ENCODE results near the gene RNF215.

RNF215 gene

GRCh38 chr22:30383061-30383460, 4.2 kb downstream of the RNF215 start:
- no peak overlapping the region for H3K27ac ChIP-seq (replicated peaks)
- no peak for TF ChIP-seq GABPA (IDR thresholded peaks at IDR 0.05; ENCODE audit: low read depth)
- TF ChIP-seq POLR2AphosphoS5 (IDR thresholded peaks at IDR 0.05; ENCODE audit: low read depth), result no peak
- TF ChIP-seq, protein P1, sequence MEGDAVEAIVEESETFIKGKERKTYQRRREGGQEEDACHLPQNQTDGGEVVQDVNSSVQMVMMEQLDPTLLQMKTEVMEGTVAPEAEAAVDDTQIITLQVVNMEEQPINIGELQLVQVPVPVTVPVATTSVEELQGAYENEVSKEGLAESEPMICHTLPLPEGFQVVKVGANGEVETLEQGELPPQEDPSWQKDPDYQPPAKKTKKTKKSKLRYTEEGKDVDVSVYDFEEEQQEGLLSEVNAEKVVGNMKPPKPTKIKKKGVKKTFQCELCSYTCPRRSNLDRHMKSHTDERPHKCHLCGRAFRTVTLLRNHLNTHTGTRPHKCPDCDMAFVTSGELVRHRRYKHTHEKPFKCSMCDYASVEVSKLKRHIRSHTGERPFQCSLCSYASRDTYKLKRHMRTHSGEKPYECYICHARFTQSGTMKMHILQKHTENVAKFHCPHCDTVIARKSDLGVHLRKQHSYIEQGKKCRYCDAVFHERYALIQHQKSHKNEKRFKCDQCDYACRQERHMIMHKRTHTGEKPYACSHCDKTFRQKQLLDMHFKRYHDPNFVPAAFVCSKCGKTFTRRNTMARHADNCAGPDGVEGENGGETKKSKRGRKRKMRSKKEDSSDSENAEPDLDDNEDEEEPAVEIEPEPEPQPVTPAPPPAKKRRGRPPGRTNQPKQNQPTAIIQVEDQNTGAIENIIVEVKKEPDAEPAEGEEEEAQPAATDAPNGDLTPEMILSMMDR (IDR thresholded peaks at IDR 0.05; ENCODE audit: insufficient read depth, low read length), result no peak
- no peak for TF ChIP-seq SPI1 (IDR thresholded peaks at IDR 0.05; ENCODE audit: borderline replicate concordance, low read depth)
- TF ChIP-seq REST (IDR thresholded peaks at IDR 0.05; ENCODE audit: insufficient replicate concordance, low read depth), result no peak

DNA sequence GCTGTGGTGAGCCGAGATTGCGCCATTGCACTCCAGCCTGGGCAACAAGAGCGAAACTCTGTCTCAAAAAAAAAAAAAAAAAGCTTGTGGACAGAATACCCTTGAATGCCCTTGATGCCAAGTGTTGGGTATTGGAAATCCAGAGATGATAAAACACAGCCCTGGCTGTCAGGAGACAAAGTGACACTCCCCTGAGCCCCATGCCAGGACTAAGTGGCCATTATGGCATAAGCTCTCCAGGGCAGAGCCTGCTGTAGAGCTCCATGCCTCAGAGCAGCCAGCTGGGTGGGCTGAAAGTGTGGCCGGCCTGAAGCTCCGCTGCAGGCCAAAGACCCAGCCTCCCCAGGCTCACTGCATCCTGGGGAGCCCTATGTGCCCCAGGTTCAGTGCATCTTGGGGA, 4.9 kb downstream of the RNF215 start:
- Histone ChIP-seq H3K27me3 (ENCODE audit: insufficient read depth, poor library complexity, severe bottlenecking) (no peaks in the 10 kb centered on the region), H3K4me3 (replicated peaks; ENCODE audit: insufficient read depth, low read length) (no peak overlapping the region), H3K27ac (replicated peaks) (no peak overlapping the region)
- no peak for DNase-seq (ENCODE audit: low read depth in 1 of 2, low spot score in 1 of 2)
- TF ChIP-seq SPI1 (IDR thresholded peaks at IDR 0.05; ENCODE audit: borderline replicate concordance, low read depth) (no peak), GABPA (IDR thresholded peaks at IDR 0.05; ENCODE audit: low read depth) (no peak), REST (IDR thresholded peaks at IDR 0.05; ENCODE audit: insufficient replicate concordance, low read depth) (no peak), POLR2AphosphoS5 (IDR thresholded peaks at IDR 0.05; ENCODE audit: low read depth) (no peak)
- TF ChIP-seq, protein P1 (IDR thresholded peaks at IDR 0.05; ENCODE audit: insufficient read depth, low read length), result no peak

More at GRCh38 chr22:30383061-30383460, 4.2 kb downstream of the RNF215 start:
- Histone ChIP-seq H3K4me3 (replicated peaks; ENCODE audit: insufficient read depth, low read length) (no peak overlapping the region), H3K27me3 (ENCODE audit: insufficient read depth, poor library complexity, severe bottlenecking) (no peaks in the 10 kb centered on the region)
- no peak for DNase-seq (ENCODE audit: low read depth in 1 of 2, low spot score in 1 of 2)

- Histone ChIP-seq H3K27me3 (ENCODE audit: insufficient read depth, poor library complexity, severe bottlenecking) (no peaks in the 10 kb centered on the region), H3K27ac (replicated peaks) (no peak overlapping the region), H3K4me3 (replicated peaks; ENCODE audit: insufficient read depth, low read length) (no peak overlapping the region)
- TF ChIP-seq, protein P1 (IDR thresholded peaks at IDR 0.05; ENCODE audit: insufficient read depth, low read length), result no peak
- DNase-seq (ENCODE audit: low read depth in 1 of 2, low spot score in 1 of 2), result no peak
Observed at GRCh38 chr22:30381264-30381663, 5.9 kb downstream of the RNF215 start.

DNA sequence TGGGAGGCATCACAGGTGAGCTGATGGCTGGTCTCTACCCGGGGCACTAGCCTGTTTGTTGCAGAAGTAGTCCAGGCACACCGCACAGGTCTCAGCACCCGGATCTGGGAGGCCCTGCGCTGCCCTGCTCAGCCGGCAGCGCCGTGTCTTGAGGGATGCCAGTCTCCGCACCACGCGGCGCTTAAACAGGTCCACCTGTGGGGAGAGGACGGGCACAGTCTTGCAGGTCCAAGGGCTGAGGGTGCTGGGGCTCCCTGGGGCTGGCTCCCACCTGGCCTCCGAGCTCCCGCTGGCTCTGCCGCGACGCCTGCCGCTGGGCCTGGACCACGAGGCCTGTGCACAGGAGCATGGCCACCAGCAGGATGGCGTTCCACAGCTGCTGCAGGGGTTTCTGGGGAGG, 7.2 kb downstream of the RNF215 start:
- TF ChIP-seq POLR2AphosphoS5 (IDR thresholded peaks at IDR 0.05; ENCODE audit: low read depth) (no peak), SPI1 (IDR thresholded peaks at IDR 0.05; ENCODE audit: borderline replicate concordance, low read depth) (no peak), REST (IDR thresholded peaks at IDR 0.05; ENCODE audit: insufficient replicate concordance, low read depth) (no peak), GABPA (IDR thresholded peaks at IDR 0.05; ENCODE audit: low read depth) (no peak)
- no peak for DNase-seq (ENCODE audit: low read depth in 1 of 2, low spot score in 1 of 2)
- no peak overlapping the region for H3K4me3 ChIP-seq (replicated peaks; ENCODE audit: insufficient read depth, low read length)
- no peaks in the 10 kb centered on the region for H3K27me3 ChIP-seq (ENCODE audit: insufficient read depth, poor library complexity, severe bottlenecking)
- no peak overlapping the region for H3K27ac ChIP-seq (replicated peaks)

Measured in HL-60 (cell line).